Measurements from ENCODE around the gene TBC1D3K.

GRCh38 chr17:37884516-37884915 lies 39.7 kb upstream of the TBC1D3K start:
- TF ChIP-seq USF2 (CRISPR knock-in tag; IDR thresholded peaks at IDR 0.05), result no peak
- no peak for TF ChIP-seq ERG (CRISPR knock-in tag; IDR thresholded peaks at IDR 0.05)
- TF ChIP-seq CTCF (IDR thresholded peaks at IDR 0.05), result no peak
- TF ChIP-seq E2F4 (CRISPR knock-in tag; IDR thresholded peaks at IDR 0.05; ENCODE audit: borderline replicate concordance, low read depth), result no peak
- no peak for TF ChIP-seq GTF2I (CRISPR knock-in tag; conservative IDR thresholded peaks at IDR 0.05)
- no peak for TF ChIP-seq PRDM15 (CRISPR knock-in tag; IDR thresholded peaks at IDR 0.05)
- no peak for TF ChIP-seq ZBTB43 (CRISPR knock-in tag; IDR thresholded peaks at IDR 0.05)
- TF ChIP-seq ZNF416 (CRISPR knock-in tag; IDR thresholded peaks at IDR 0.05), result no peak
- TF ChIP-seq ETV6 (CRISPR knock-in tag; IDR thresholded peaks at IDR 0.05), result no peak
- no peak for TF ChIP-seq MAX (CRISPR knock-in tag; IDR thresholded peaks at IDR 0.05)
- TF ChIP-seq USF1 (CRISPR knock-in tag; IDR thresholded peaks at IDR 0.05), result no peak
- no peak for TF ChIP-seq ZNF281 (CRISPR knock-in tag; IDR thresholded peaks at IDR 0.05)

Measured in WTC11 (cell line).